NCI-H446 treated with DMSO at 0.1 percent for 48 hours (cell line): Measurements from ENCODE around the gene TMEM53.

ENCODE experiments used
- DNase-seq: peaks from one replicate; lab custom pipeline; 2025; lab: John Stamatoyannopoulos, UW

The TMEM53 gene

GRCh38 chr1:44603718-44604117 lies 70.6 kb downstream of the TMEM53 start:
- no peak for DNase-seq
